ENCODE data around the gene HDGF.
"Not testable (repeated sequence)": the region's sequence is repeated elsewhere in the genome, so short reads cannot be mapped to it uniquely, and the experiment has no call there.

The HDGF gene

DNA sequence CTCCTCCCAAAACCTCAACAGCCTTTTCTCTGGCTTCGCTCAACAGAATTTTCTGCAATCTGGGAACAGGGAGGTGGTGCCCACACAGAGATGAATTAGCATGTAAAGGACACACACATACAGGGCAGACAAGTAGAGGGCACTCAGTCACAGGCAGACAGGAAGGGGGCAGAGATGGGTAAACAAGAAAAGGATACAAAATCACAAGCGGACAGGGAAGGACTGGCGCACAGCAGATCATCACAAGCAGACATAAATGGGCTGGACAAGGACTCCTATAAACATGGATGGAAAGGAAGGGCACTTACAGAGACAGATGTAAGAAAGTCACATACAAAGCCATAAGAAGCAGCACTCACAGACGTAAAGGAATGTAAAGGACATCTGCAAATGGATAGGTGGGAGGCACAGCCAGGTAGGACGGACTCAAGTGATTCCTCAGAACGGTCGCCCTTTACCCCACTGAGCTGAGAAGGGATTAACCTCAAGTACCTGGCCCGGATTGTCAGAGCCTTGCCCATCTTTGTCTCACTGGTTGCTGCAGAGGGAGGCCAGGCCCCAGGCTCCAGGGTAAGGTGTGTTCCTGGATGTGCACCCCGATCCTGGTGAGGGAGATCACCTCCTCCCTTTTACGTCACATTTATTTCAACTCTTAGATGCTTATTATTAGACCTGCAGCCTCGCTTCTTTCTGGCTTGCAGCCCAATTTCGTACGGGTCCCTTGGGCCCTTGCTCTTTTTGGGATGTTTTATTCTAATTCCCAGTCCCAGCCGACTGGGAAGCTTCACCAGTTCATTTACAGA lies 15.0 kb upstream of the HDGF start:
- peak; percentile 74 for DNase-seq

- no peak for DNase-seq
Measured at GRCh38 chr1:156765666-156766065, 14.2 kb upstream of the HDGF start.

- DNase-seq: not testable (repeated sequence)
Measured at GRCh38 chr1:156765136-156765535, 13.7 kb upstream of the HDGF start.

GRCh38 chr1:156760796-156761104 lies 9.3 kb upstream of the HDGF start:
- DNase-seq: no peak

DNA sequence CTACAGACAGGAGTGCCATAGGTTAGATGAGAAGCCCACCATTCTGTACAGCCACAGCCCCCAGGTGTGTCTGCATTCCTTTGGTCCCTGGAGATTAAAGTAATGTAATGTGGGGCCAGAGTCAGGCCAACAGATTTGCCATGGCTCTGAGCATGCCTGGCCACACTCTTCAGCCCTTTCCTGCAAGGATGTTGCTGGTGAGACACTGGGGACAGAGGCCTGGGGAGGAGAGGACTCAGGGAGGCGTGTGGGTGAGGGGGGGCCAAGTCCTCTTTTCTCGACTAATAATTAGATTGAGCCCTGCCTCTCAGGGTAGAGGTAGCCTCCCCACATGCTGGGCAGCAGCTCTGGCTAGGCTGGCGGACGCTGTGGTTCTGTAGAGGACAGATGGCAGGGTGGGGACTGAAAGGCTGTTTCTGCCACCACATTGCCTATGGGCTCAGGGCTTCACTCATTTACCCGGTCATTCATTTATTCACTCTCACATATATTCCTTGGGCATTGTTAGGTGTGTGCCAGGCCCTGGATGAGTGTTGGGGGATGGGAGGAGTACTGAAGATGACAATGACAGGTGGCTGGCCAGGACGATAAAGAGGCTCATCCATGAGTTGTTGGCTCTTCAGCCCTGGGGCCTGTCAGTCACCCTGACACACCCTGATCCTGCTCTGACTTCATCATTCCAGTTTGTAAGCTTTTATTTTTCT lies 8.8 kb upstream of the HDGF start:
- no peak for DNase-seq

- DNase-seq: not testable (repeated sequence)
Measured at GRCh38 chr1:156757572-156758253, 6.2 kb upstream of the HDGF start.

GRCh38 chr1:156756355-156756754 lies 4.9 kb upstream of the HDGF start:
- no peak for DNase-seq

GRCh38 chr1:156755527-156755950 lies 4.1 kb upstream of the HDGF start:
- DNase-seq: no peak

- DNase-seq: no peak
Measured at GRCh38 chr1:156754219-156754618, 2.7 kb upstream of the HDGF start.

DNA sequence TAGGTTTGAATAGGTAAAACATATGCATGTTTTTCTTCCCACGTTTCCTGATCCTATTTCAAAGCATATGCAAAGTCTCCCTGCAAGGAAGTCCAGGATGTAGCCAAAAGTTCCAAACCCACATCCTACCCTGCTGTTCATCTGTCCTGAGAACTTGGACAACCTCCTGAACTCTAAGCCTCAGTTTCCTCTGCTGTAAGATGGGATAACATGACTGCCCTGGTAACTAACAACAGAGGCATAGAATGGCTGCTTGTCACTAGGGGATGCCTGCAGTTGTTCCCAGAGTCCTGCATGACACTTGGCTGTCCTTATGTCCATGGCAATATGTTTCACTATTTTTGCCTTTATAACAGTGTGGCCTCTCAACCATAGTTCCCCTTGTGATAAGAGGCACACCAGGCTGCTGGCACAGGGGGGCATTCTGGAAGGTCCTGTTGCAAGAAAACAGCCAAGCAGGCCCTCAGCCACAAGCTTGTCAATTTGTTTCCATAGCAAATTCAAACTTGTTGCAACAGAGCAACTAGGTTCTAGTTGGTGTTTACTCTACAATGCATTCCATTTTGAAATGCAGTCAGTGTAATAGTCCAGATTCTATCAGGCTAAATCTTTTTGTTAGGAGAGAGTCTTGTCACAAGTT lies 1.5 kb upstream of the HDGF start:
- no peak for DNase-seq

GRCh38 chr1:156751757-156752481 lies 444 bp upstream of the HDGF start:
- peak; percentile 59 for DNase-seq

DNA sequence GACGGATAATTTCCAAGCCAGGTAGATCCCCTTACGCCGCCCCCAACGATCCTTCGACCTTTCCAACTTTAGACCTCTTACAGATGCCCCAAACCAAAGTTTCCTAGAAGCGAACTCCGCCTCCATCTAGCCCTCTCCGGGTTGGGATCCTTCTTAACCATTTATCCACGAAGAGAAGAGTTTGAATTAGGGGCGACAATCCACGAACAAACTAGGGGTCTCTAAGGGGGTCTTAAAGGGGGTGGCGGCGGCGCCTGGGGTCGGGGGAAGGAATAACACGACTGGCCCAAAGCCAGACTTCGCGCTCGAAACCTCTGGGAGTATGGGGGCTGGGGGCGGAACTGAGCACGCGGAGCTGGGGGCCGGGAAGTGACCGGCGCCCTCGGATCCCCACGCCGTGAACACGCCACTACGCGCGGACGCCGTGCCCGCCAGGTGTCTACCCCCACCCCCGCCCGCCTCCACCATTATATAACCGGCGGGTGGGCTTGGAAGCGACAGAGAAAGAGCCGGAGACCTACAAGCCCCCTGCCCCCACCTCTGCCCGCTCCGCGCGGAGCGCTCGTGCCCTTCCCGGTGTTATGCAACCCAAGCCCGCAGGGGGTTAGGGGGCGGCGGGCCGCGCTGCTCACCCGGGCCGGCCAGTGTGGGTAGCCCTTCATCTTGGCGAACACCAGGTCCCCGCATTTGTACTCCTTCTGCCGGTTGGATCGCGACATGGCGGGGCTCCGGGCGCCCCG lies 594 bp downstream of the HDGF start:
- DNase-seq: no peak

DNA sequence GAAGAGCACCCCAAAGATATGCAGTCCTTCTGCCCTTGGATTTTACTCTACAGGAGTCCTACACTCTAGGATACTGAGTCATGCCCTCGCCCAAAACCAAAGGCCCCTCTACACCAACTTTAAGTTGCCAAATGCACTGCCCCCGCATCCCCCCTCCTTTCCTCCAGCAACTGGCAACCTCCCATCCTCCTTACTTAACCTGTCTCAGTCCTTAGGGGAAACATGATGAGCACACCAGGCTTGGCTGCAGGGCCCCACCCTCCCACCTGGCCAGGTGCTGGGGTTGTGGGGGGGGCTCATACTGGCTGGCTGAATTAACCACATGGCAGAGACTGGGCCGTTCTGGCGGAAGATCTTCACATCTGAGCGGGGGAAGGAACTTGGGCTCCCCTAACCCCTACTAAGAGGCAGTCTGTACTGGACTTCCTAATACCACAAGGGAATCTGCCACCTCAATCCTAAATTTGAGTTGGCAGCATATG lies 1.2 kb downstream of the HDGF start:
- peak; percentile 36 for DNase-seq

- no peak for DNase-seq
Measured at GRCh38 chr1:156749419-156750118, 1.9 kb downstream of the HDGF start.

GRCh38 chr1:156748670-156749418 lies 2.6 kb downstream of the HDGF start:
- DNase-seq: no peak

- no peak for DNase-seq
Measured at GRCh38 chr1:156747742-156748669, 3.5 kb downstream of the HDGF start.

DNA sequence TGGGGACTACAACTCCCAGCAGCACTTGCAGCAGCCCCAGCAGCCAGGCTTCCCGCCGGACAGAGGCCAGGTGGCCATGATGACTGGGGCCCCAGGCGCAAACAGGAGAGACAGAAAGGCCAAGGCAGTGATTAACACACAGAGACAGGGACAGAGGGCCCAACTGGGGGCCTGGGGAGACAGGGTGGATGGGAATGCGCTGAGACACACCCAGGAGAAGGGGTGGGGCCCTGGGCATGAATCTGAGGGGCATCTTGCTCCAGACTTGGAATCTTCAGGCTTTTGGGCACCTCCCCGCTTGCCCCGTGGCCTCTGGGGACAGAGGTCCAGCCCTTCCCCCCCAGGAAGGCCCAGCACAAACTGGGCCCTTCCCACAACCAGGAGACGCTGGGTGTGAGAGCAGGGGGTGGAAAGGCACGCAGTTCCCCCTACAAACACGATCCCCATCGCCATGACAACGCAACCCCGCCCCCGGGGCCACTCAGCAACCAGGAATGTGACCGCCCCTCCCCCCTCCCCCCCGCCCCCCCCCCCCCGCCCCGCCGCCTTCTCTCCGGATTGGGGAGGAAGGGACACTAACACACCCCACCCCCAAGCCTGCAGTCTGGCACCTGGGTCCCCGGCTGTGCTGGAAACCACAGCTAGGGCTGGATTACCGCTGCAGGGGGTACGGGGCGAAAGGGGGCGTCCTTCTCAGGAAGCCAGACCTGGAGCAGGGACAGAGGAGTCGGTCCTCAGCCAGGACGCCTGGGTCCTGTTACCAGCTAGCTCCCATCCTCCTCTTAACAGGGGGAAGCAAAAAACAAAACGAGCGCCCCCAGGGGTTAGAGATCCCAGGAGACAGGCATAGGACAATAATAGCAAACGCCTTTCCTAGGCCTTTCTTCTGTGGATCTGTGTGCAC lies 4.5 kb downstream of the HDGF start:
- DNase-seq: peak; percentile 12

DNA sequence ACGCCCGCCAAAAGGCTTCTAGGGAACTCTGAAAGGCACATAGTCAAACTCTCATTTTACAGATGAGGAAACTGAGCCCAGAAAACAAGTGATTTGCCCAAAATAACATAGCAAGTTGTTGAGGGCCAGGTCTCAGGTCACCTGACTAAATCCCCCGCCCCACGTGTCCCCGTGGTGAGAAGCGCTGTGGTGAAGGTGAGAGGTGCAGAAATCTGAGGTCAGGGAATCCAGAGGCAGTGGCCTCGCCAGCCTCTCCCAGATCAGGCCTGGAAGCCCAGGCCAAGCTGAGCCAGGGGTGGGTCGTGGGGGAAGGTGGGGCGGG lies 5.1 kb downstream of the HDGF start:
- DNase-seq: no peak
